ENCODE results near the gene PAPSS2. TPM values are rescaled to one million over a fixed set of nuclear protein-coding genes. Genes with fewer than 3 reads are reported as not detected.

Gene PAPSS2
- polyA plus RNA-seq, 1 experiment: 51.4 TPM

GRCh38 chr10:87623191-87623590, 36.5 kb upstream of the PAPSS2 start:
- no peak for DNase-seq (ENCODE audit: low read depth, low spot score)
- no peak for TF ChIP-seq CTCF (IDR thresholded peaks at IDR 0.05; ENCODE audit: low read depth, low read length)
- Histone ChIP-seq H3K4me3 (ENCODE audit: low read depth, low read length) (no peak overlapping the region), H3K9me3 (ENCODE audit: control insufficient read depth, insufficient read depth, low read length) (no peaks in the 10 kb centered on the region), H3K27me3 (ENCODE audit: control insufficient read depth, insufficient read depth, low read length) (no peaks in the 10 kb centered on the region), H3K27ac (ENCODE audit: low read depth, low read length) (no peak overlapping the region)
- CTCF ChIA-PET: no interaction called here
- POLR2A ChIA-PET: no interaction called here

- no peaks in the 10 kb centered on the region for H3K9me3 ChIP-seq (ENCODE audit: control insufficient read depth, insufficient read depth, low read length)
- CTCF ChIA-PET: no interaction called here
- no peak for DNase-seq (ENCODE audit: low read depth, low spot score)
Measured at GRCh38 chr10:87625661-87626060, 34.0 kb upstream of the PAPSS2 start.

GRCh38 chr10:87626422-87626892, 33.2 kb upstream of the PAPSS2 start:
- no peaks in the 10 kb centered on the region for H3K9me3 ChIP-seq (ENCODE audit: control insufficient read depth, insufficient read depth, low read length)
- POLR2A ChIA-PET: no interaction called here
- no peak overlapping the region for H3K27ac ChIP-seq (ENCODE audit: low read depth, low read length)
- TF ChIP-seq CTCF (IDR thresholded peaks at IDR 0.05; ENCODE audit: low read depth, low read length): no peak
- no peak for DNase-seq (ENCODE audit: low read depth, low spot score)
- CTCF ChIA-PET: no interaction called here
- no peak overlapping the region for H3K4me3 ChIP-seq (ENCODE audit: low read depth, low read length)
- H3K27me3 ChIP-seq (ENCODE audit: control insufficient read depth, insufficient read depth, low read length): no peaks in the 10 kb centered on the region

More at GRCh38 chr10:87625661-87626060, 34.0 kb upstream of the PAPSS2 start:
- Histone ChIP-seq H3K4me3 (ENCODE audit: low read depth, low read length) (no peak overlapping the region), H3K27me3 (ENCODE audit: control insufficient read depth, insufficient read depth, low read length) (no peaks in the 10 kb centered on the region), H3K27ac (ENCODE audit: low read depth, low read length) (no peak overlapping the region)
- TF ChIP-seq CTCF (IDR thresholded peaks at IDR 0.05; ENCODE audit: low read depth, low read length): no peak
- POLR2A ChIA-PET: no interaction called here

GRCh38 chr10:87630171-87630570, 29.5 kb upstream of the PAPSS2 start:
- Histone ChIP-seq H3K4me3 (ENCODE audit: low read depth, low read length) (no peak overlapping the region), H3K27ac (ENCODE audit: low read depth, low read length) (no peak overlapping the region), H3K9me3 (ENCODE audit: control insufficient read depth, insufficient read depth, low read length) (no peaks in the 10 kb centered on the region), H3K27me3 (ENCODE audit: control insufficient read depth, insufficient read depth, low read length) (no peaks in the 10 kb centered on the region)
- CTCF ChIA-PET: no interaction called here
- TF ChIP-seq CTCF (IDR thresholded peaks at IDR 0.05; ENCODE audit: low read depth, low read length): no peak
- no peak for DNase-seq (ENCODE audit: low read depth, low spot score)
- POLR2A ChIA-PET: no interaction called here

GRCh38 chr10:87632454-87632853, 27.2 kb upstream of the PAPSS2 start:
- ChIA-PET CTCF (no interaction called here), POLR2A (no interaction called here)
- no peak for TF ChIP-seq CTCF (IDR thresholded peaks at IDR 0.05; ENCODE audit: low read depth, low read length)
- Histone ChIP-seq H3K27ac (ENCODE audit: low read depth, low read length) (no peak overlapping the region), H3K4me3 (ENCODE audit: low read depth, low read length) (no peak overlapping the region), H3K9me3 (ENCODE audit: control insufficient read depth, insufficient read depth, low read length) (no peaks in the 10 kb centered on the region), H3K27me3 (ENCODE audit: control insufficient read depth, insufficient read depth, low read length) (no peaks in the 10 kb centered on the region)
- DNase-seq (ENCODE audit: low read depth, low spot score): no peak
